Activated CD8-positive, alpha-beta memory T cell treated with anti-CD3 and anti-CD28 coated beads, Interleukin-2, amount 50 U/mL, for 1 hour (primary cell): ENCODE data around the gene RGS10.
A peak's percentile ranks its signal among the peaks of the same experiment; 100 is the strongest.

Source experiments
- DNase-seq: peaks from one replicate; pipeline ENCODE4 v3.0.0-alpha.2; 2020; ENCODE audit errors: extremely low read depth

The RGS10 gene

DNA sequence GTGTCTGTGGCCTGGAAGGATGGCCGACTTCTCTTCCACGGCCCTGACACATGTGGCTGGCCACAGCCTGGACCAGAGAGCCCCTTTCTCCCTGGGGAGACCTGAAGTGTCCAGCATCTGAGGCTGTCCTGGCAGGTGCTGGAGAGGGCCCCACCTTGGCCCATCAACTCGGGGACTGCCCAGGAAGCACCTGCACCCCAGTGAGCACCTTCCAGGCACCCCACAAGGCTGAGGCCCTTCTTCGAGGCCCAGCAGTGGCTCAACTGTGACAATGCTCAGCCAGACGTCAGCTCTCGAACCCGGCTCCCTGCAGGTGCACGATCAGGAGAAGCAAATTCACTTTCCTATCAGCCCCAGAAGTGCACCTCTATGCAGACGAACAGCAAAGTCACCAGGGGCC, 24.3 kb downstream of the RGS10 start:
- no peak for DNase-seq

DNA sequence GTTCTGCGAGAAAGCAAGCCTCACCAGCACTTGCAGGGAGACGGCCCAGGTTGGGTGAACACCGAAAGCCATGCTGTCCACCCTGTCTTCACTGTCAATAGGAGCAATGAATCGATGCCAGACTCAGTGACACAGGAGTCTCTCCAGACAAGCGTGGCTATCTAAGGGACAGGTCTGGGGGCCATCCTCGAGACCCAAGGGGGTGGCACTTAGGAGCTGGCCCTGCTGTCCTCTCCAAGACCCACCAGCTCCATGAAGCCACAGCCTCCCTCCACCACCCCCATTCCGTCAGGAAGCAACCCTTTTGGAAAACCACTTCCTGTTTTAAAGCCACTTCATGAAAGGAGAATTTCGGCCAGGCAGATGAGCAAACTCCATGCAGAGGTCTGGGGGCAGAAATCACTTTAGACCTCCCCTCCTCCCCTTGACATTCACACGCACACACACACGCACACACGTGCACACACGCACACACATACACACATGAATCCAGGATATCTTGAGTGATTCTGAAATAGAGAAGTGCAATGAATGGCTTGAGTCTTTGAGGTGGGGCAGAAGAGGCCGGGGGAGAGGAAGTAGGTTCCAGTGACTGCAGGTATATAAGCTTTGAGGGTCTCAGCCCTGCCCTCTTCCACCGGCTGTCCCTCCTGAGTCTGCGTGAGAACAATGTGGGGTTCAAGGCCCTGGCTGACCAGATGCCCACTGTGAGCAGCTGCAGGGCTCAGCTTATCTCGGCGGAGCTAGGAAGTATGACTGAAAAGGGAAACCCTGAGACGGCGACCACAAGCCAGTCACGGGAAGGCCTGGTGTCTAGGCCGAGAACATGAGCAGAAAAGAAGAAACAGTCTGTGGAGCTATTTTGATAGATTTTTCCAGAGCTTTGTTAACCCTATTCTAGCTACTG, 25.0 kb downstream of the RGS10 start:
- no peak for DNase-seq

DNA sequence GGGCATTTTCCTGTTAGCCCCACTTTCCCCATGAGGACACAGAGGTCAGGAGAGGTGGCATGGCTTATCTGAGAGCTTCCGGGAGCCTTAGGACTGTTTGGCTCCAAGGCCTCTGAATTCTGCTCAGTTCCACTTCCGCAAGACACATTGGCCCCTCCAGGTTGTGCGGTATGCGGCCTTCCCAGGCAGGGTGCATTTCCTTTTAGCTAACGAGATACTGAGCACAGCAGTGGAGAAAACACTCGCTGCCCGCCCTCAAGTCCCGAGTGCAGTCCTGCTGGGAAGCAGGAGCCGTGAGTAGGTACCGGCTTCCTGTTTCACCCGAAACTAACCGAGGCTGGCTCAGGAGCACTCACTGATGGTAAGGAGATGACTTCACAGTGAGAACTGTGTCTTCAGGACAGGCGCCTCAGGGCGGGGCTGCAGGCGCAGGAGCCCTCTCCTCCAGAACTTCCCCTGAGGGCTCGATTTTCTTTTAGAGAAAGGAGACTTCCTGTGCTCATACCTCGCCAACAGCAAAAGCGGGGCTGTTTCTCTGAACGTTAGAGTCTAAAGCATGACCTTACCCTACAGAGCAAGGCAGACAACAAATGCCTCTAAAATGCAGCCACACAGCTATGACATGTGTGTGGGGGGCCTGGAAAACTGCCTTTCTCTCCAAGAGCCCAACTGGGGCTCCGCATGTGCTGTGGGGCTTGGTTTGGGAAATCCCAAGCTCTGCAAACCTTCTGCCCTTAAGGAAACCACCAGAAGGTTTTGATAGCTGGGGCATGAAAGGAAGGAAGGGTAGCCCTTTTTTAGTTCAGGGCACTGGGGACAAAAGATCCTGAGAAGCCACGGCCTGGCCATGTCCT, 25.9 kb downstream of the RGS10 start:
- DNase-seq = peak; percentile 47

DNA sequence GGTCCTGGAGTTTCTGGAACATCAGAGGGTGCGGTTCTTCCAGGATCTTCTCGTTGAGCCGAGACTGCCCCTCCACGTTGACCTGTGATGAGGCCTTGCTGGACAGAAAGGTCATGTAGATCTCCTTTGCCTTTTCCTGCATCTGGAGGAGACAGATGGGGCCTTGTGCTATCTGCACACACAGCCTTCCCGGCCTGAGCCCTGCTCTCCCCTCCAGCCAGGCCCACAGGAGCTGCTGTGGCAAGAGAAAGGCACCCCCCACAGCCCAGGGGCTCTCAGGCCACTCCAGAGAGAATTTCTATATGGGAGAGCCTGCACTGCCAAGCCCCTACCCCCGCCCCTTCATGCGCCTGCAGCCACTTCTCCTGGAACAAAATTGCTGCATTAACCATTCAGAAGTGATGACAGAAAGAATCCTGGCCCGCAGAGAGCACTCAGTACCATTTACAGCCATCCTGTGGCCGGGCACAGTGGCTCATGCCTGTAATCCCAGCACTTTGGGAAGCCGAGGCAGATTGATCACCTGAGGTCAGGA, 26.9 kb downstream of the RGS10 start:
- DNase-seq = no peak

DNA sequence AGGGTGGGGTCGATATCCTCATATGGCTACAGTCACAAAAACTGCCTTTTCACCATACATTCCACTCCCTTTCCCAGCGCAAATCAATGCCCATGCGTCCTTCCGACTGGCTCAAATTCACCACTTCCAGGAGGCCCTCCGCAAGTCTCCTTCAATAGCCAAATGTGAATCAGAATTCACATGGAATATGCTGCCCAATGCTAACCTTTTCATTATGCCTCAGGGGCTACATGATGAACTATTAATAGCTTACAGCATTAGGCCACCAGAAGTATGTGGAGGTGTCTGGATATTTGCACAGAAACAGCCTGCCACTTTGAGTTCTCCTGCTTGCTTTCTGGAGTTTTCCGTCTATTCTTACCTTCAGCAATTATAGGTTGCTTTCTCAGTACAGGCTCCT, 27.7 kb downstream of the RGS10 start:
- no peak for DNase-seq

DNA sequence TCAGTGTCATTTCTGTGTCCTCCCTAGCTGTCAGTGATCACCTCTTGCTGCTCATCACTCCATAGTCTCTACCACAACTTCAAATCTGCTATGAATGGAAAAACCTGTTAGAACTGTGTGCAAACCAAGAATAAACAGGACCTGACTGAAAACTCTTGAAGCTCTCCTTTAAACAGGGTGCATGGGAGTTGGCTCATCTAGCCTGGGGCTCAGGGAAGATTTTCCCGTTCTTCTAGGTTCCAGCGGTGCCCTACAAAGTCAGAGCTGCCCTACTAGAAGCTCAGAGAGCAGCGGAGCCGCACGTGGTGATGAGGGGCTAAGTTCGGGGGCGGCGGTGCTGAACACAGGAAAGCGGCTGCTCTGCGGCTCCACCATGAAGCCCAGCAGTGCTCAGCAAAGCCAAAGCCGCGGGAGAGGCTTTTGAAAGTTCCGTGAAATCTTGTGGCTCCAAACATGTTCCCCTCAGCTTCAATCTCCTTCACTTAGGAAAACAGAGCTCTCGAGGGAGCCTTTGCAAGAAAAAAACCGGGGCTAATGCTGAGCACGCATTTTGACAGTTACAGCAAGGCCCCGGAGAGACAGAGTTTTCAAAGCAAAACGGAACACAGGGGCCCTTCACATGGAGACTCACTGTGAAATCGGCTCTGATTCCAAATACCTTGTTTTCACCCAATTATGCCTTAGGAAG, 30.5 kb downstream of the RGS10 start:
- no peak for DNase-seq

DNA sequence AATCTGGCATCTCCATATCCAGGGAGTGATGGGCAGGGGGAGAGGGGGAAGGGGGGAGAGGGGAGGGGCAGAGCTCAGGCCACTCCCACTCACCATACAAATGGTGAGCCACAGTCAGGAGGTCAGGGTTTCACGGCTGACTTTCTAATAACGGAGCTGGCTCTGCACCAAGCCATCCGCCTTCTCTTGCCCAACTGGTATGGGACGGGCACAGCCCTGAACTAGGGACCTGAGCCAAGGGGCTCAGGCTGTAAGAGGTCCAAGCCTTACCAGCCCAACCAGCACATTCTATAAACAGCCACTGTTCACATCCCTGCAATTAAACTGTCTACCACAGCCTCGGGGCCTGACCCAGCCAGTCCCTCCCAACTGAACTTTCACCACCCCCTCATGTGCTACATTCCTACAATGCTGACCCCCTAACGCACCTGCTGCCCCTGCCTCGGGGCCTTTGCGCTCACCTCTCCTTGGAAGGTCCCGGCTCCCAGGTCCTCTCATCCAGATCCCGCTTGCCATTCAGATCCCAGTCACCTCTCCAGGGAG, 32.5 kb downstream of the RGS10 start:
- no peak for DNase-seq

DNA sequence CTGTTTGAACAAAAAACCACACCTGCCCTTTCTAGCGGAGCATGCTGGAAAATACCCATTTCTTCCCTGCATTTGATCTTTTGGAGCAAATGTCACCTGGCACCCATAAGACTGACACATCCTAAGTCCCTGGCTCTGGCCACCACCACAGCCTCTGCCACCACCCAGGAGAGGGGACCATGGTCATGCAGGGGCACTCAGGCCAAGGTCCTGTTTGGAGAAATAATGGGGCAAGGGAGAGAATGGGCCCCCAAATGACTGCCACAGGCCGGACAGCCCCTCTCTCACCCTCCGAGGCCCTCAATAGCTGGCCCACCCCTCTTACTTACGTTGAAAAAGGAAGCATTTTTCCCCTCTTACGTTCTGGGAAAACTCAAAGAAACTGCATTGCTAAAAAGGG, 35.4 kb downstream of the RGS10 start:
- no peak for DNase-seq

DNA sequence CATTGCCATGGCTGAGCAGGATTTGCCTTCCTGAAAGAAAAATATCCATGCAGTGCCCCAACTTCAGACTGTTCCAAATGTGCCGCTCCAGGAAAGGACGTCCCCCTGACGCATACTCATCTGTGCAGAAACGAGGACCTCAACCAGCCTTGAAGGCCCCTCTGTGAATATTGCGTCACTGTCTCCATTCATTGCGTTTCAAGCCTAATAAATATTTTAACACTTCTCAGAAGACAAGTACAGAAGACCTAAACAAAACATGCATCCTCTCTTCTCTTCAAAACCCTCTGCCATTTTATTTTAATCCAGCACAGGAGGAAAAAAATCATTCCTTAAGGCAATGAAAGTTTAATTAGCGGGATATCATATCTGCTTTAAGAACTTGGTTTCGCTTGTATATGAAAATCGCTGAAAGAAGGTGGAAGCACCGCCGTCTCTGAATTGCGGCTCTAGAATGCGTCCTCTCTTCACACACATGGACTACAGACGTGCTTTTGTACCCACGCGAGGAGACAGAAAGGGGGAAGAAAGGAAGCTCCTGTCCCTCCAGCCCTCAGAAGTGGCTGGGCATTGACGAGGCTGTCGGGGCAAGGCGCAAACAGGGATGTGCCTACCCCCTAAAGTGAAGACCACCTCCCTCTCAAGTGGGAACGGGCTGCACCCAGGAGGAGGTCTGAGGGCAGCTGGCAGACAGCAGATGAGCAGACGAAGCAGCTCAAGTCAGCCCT, 36.8 kb downstream of the RGS10 start:
- no peak for DNase-seq

DNA sequence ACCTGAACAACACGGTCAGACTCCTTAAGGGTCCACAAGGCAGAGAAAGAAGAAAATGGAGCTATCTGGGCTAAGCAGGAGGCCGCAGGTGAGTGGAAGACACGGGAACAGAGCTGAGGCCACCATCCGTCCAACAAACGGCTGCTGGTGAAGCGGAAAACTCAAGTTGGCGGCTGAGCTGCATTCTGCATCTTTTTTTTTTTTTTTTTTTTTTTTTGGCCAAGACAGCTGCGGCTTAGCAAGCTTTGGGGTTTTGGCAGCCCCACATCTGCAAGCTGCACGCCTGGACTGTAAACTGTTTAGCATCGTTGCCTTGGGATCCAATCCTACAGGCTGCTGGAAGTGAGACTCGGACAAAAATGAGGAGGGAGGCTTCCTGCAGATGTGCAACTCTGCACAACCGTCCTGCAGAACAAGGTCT, 37.4 kb downstream of the RGS10 start:
- no peak for DNase-seq

DNA sequence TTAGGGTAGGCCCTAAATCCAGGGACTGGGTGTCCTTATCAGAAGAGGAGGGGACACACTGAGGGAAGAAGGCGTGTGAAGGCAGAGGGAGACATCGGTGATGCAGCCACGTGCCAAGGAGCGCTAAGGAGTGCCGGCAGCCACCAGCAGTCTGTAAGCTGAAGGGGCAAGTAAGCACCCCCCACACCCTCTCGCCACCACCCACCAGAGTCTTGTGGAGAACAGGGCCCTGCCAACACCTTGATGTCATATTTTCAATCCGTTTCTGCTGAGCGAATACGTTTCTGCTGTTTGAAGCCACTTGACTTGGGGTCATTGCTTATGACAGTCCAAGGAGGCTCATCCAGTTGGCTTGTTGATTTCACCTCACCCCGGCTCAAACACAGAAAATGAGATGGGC, 37.9 kb downstream of the RGS10 start:
- no peak for DNase-seq

DNA sequence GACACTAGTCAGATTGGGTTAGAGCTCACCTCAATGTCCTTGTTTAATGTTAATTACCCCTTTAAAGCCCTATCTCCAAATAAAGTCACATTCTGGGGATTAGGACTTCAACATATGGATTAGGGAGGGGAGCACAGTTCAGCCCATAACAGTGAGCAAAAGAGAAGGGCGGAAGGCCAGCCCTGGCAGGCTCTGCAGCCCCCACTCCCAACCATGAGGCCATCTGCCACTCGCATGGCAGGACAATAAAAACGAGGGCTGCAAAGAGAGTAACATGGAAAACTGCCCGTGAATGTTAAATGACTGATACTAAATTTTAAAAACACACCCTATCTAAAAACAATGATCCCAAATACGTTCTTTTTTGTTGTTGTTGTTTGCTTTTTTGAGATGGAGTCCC, 38.7 kb downstream of the RGS10 start:
- DNase-seq = no peak

DNA sequence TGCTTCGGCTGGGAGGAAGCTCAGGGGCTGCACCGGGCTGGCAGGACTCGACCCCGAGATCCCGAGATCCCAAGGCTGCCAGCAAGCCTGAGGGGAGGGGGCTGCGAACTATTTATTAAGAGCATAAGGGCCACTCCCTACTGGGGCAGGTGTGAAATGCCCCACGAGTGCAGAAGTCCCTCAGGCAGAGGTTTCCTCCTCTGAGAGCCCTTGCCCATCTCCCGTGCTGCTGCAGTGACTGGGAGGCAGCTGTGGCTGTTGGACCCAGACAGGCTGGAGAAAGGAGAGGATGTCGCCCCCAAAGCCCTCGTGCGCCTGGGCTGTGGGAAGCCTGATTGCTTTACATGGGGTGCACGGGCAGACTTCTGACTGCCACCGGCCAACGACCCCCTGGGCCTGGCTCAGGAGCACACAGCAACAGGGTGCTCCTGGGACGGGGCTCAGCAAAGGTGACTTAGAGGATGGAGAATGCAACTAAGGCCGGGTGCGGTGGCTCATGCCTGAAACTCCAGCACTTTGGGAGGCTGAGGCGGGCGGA, 39.8 kb downstream of the RGS10 start:
- no peak for DNase-seq

DNA sequence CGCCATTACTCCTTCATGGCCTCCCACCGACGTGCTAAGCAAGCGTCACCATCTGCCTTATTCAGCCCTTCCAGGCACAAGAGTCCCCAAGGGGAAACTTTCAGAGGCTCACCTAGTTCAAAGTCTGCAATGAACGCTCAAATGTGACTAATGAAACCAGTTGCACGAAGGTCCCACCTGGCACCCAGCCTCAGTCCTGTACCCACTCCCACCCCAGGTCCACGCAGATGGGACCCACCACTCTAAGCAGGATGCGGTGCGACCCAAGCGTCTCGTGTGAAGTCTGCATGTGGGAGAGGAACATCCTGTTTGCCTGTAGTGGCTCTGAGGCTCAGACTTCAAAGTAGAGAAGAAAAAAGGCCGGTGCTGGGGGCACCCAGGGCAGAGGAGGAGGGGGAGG, 40.3 kb downstream of the RGS10 start:
- DNase-seq = peak; percentile 90

DNA sequence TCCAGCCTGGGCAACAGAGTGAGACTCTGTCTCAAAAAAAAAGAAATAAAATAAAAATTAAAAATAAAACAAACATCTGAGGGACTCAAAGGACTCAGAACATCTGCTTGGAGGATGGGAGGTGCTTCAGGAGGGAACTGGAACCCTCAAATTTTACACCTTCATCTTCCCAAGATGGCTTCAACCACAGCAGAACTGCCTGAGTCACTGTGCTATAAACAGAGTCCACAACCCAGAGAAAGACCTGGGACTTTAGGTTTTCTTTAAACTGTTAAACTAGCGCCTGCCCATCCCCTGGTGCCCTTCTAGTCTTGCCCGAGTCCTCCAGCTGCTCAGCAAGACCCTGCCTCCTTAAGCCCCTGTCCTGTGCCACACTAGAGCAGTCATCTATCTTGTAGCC, 40.8 kb downstream of the RGS10 start:
- DNase-seq = no peak

DNA sequence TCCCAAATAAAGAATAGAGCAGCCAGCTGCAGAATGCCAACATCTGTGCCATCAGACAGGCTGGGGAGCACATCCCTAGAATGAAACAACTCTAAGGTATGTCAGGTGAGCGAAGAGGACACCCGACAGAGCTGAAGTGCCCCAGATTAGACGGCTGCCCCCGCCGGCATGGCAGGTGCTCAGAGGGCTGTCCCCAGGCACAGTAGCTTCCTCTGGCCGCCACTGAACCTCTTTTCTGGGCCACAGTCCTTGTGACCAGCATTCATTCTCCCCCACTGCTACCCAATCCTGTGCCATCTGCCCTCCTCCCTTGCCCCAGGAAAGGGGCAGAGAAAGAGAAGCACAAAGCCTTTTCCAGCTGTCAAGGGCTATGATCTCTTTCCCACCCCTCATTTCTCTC, 41.7 kb downstream of the RGS10 start:
- no peak for DNase-seq

DNA sequence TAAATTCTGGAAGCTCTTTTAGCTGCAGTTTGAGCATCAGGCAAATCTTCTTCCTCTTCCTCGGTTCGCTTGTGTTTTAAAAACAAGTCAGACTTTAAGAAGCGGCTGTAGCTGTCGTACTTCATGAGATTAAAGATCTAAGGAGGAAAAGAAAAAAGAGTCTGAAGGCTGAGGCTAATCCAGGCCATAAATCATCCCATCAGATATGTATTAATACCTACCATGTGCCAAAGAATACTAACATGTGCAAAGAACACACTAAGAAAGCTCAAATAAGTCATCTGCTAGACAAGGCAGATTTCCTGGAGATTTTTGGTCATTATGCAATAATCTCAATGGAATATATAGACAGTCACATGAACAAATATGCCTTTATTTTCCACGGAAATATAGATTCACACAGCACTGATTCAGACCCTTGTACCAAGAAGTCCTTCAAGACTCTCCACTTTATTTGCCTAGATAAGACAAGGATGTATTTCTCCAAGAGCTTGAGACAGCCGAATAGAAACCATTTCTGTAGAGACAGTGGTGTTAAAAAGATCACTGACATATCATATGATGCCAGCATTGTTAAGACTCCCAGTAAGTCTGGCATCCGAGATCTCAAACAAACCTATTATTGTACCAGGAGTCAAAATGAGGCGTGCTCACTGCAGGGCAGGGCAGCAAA, 42.3 kb downstream of the RGS10 start:
- DNase-seq = no peak

DNA sequence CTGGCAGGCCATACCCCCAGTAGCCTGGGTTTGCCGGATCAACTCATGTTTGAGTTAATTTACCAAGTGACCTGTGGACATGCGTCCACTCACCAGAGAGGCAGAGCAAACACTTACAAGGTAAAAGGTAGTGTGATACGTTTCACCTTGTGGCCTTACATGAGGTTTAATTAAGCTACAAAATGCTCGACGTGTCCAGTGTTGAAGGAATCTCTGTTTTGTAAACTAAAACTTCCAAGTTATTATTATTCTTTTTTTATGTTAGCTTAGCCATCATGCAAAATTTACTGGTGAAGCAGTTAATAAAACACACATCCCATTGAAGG, 42.9 kb downstream of the RGS10 start:
- DNase-seq = no peak

DNA sequence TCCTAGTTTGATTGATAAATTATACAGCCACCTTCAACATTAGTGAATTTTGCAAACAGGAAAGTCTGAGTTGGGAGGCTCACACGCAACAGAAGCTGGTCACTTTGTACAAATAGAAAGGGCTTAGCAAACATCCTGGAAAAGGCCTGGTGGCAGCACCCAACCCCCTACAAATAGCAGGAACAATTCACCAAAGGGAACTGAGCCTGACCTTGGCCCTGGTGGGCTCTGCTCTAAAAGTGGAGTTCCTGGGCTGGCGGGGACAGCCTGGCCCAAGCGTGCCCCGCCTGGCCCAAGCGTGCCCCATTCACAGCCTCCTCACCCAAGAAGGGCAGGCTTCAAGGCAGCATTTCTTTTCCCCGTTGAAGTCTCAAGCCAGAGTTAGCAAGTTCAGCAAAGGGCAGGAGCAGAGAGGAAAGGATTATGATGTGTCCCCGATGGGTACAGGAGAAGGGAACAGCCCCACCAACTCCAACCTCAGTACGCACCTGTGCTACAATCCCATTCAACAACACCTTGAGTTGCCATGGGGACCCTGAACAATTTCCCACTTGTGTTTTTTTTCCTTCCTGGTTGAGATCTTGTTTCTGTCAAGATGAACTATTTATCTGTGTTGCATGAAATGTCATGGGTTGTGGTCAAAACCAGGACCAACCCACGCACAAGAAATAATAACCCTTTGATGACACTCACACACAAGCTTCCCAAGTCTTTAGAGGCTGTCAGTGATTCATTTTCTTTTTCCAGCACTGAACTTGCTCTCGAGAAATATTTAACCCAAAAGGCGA, 43.4 kb downstream of the RGS10 start:
- no peak for DNase-seq

DNA sequence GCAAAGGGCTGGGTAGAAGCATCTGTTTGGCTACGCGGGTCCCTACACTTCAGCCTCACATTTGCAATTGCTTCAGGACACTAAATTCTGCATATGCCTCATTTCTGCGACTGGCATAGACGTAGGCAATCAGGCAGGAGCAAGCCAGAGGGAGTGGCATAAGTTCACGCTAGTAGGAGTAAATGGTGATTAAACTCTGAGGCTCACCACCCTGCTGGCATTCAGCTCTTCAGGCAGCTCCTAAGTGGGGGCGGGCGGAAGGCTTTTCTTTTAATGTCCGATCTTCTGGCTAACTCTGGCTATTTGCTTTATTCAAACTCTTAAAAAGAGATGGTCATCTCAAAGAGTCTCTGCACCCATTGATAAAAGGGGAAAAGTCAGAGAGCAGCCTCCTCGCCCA, 45.3 kb downstream of the RGS10 start:
- DNase-seq = no peak
